Measurements from ENCODE around the gene CD52.

DNA sequence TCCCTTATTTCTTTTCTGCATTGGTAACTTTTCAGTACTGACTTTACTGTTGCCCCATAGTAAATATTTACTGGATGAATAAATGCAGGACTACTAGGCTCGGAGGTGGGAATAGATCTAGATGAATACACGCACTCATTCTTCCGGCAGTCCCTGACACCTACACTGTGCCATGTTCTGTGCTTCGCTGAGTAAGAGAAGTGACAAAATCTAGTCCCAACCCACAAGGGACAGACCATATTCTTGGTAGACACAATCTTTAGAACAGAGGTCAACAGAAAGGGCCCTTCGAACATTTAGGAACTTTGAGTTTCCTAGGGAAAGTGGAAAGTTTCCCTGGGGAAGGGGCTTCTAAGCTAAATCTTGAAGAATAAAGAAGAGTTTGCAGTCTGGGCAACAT, 3.3 kb upstream of the CD52 start:
- TF ChIP-seq CTCF (IDR thresholded peaks at IDR 0.05) = no peak
- TF ChIP-seq POLR2AphosphoS5 (IDR thresholded peaks at IDR 0.05) = no peak
- no peak for TF ChIP-seq POLR2A (IDR thresholded peaks at IDR 0.05)
- TF ChIP-seq EP300 (IDR thresholded peaks at IDR 0.05) = no peak

All from gastroesophageal sphincter (tissue), 3 donors.